Lower leg skin (tissue), 4 donors: ENCODE results near the gene SAMD4B. TPM values are rescaled to one million over a fixed set of nuclear protein-coding genes. Genes with fewer than 3 reads are reported as not detected.

Source experiments
- DNase-seq, 2 donors: peaks; one replicate each; pipeline ENCODE4 v3.0.0-alpha.2; 2019; ENCODE audit warnings: low spot score in 2 of 2
- H3K4me3 ChIP-seq: fragments of 200-600 bp; sonication (generic); 2 replicates; pipeline ENCODE4 v1.5.1; 2017; ENCODE audit warnings: mild to moderate bottlenecking, low read depth; ENCODE audit not compliant: poor library complexity, severe bottlenecking
- POLR2A ChIP-seq, 2 donors: fragments of 450-650 bp; IDR thresholded peaks; one replicate each; pipeline ENCODE4 v1.6.1; 2016 to 2017; ENCODE audit warnings: antibody characterized with exemption in 2 of 2, mild to moderate bottlenecking in 1 of 2, moderate library complexity in 1 of 2
- WGBS, 2 donors: methylation state at CpG; one replicate each; pipeline ENCODE4 v1.1.5; 2018; 5-methylcytosine and 5-hydroxymethylcytosine counted together
- intact Hi-C: fragments of 100-400 bp; cut with DNase I; formaldehyde crosslinking; loops from one replicate; pipeline ENCODE4 v1.15.0; 2023; ENCODE audit warnings: low total_unique reads
- total RNA-seq, 4 donors: library from RNA; depleted of rRNA; stranded (reverse); fragments of >200 nt; gene quantifications; one replicate each; pipeline ENCODE4 v1.1.0, GENCODE V29; 2016
- TF ChIP-seq, protein P1 (sequence below), 3 donors: fragments of 450-650 bp; IDR thresholded peaks; one replicate each; pipeline ENCODE4 v1.5.1; 2016; ENCODE audit warnings: antibody characterized with exemption in 3 of 3, mild to moderate bottlenecking in 3 of 3, moderate library complexity in 2 of 3

SAMD4B gene
- total RNA-seq, 4 donors from 2014 or later = 102 to 132 (median 118) TPM

DNA sequence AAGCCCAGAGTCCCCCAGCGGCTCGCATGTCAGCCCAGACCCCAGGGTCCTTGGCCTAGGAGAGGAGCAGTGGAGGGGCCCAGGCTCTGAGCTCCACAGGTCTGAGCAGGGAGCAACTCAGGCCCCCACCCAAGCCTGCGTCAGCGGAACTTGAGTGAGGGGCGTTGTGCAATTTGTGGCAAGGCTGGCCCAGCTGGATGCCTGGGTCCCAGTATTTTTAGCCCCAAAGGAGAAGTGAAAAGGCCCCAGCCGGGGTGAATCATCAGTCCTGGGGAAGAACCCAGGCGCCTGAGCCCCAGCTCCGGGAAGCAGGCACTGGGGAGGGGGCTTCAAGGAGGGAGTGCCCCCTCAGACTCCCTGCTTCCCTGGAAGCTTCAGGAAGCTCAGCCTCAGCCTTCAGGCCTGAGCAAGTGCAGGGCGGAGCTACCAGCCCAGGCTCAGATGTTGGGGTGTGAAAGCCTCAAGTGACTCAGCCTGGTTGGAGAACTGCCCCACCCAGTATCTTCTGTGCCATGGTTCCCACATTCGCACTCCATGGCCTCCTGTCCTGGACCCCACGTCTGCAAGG, 56.2 kb downstream of the SAMD4B start:
- WGBS, 2 donors = 20 to 31% methylated on average over 10 to 11 of the region's 11 CpGs
- no peak for TF ChIP-seq POLR2A (IDR thresholded peaks at IDR 0.05)
- TF ChIP-seq, protein P1, sequence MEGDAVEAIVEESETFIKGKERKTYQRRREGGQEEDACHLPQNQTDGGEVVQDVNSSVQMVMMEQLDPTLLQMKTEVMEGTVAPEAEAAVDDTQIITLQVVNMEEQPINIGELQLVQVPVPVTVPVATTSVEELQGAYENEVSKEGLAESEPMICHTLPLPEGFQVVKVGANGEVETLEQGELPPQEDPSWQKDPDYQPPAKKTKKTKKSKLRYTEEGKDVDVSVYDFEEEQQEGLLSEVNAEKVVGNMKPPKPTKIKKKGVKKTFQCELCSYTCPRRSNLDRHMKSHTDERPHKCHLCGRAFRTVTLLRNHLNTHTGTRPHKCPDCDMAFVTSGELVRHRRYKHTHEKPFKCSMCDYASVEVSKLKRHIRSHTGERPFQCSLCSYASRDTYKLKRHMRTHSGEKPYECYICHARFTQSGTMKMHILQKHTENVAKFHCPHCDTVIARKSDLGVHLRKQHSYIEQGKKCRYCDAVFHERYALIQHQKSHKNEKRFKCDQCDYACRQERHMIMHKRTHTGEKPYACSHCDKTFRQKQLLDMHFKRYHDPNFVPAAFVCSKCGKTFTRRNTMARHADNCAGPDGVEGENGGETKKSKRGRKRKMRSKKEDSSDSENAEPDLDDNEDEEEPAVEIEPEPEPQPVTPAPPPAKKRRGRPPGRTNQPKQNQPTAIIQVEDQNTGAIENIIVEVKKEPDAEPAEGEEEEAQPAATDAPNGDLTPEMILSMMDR (IDR thresholded peaks at IDR 0.05) = no peak
- DNase-seq = peak; percentile 91 to 97
- no peak overlapping the region for H3K4me3 ChIP-seq
- intact Hi-C loops = no loop called here

DNA sequence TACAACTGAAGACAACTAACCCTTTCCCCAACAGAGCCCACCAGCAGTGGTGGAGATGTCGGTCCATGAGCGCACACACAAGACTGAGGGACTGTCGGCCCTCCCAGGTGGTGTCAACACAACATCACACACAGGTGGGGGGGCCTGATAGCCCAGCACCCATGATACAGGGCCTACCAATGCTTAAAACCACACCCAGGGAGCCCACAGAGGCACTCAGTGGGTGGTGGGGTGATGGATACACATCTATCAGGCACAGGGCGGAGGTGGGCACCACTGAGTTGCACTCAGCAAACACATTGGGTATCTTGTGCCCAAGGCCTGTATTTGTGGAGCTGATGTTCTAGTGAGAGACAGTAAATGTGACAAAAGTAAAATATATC, 57.4 kb downstream of the SAMD4B start:
- TF ChIP-seq, protein P1 (IDR thresholded peaks at IDR 0.05) = no peak
- no peak for TF ChIP-seq POLR2A (IDR thresholded peaks at IDR 0.05)
- DNase-seq = no peak
- 92 to 98% methylated on average over 4 of the region's 4 CpGs for WGBS, 2 donors
- intact Hi-C loops = no loop called here
- H3K4me3 ChIP-seq = no peak overlapping the region

DNA sequence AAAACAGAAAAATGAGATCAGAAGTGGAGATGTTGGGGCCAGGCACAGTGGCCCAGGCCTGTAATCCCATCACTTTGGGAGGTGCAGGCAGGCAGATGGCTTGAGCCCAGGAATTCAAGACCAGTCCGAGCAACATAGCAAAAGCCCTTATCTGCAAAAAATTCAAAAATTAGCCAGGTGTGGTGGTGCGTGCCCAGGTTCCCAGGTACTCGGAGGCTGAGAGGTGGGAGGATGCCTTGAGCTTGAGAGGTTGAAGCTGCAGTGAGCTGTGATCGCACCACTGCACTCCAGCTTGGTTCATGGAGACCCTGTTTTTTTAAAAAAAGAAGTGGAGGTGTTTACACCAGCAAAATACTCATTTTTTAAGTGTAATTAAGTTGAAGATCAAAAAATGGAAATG, 57.8 kb downstream of the SAMD4B start:
- TF ChIP-seq POLR2A (IDR thresholded peaks at IDR 0.05) = no peak
- TF ChIP-seq, protein P1 (IDR thresholded peaks at IDR 0.05) = no peak
- intact Hi-C loops = no loop called here
- 81 to 85% methylated on average over 4 of the region's 4 CpGs for WGBS, 2 donors
- H3K4me3 ChIP-seq = no peak overlapping the region
- no peak for DNase-seq

DNA sequence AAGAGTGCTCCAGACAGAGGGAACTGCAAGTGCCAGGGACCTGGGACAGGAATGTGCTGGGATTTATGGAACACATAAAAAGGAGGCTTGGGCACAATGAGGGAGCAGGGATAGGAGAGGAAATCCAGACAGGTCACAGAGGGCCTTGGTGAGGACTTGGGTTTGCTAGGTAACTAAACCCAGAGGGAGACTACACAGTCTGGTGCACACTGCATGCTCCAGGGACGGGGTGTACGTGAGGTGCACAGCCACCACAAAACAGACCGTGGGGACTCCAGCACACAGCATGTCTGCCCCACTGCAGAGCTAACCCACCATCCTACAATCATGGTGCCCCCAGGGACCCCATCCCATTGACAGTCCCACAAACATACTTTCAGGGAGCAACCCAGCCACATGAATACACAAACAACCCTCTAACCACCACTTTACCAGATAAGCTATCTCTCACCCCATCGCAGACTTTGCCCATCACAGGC, 58.9 kb downstream of the SAMD4B start:
- no peak for TF ChIP-seq POLR2A (IDR thresholded peaks at IDR 0.05)
- TF ChIP-seq, protein P1 (IDR thresholded peaks at IDR 0.05) = no peak
- intact Hi-C loops = no loop called here
- 70 to 78% methylated on average over 4 of the region's 4 CpGs for WGBS, 2 donors

DNA sequence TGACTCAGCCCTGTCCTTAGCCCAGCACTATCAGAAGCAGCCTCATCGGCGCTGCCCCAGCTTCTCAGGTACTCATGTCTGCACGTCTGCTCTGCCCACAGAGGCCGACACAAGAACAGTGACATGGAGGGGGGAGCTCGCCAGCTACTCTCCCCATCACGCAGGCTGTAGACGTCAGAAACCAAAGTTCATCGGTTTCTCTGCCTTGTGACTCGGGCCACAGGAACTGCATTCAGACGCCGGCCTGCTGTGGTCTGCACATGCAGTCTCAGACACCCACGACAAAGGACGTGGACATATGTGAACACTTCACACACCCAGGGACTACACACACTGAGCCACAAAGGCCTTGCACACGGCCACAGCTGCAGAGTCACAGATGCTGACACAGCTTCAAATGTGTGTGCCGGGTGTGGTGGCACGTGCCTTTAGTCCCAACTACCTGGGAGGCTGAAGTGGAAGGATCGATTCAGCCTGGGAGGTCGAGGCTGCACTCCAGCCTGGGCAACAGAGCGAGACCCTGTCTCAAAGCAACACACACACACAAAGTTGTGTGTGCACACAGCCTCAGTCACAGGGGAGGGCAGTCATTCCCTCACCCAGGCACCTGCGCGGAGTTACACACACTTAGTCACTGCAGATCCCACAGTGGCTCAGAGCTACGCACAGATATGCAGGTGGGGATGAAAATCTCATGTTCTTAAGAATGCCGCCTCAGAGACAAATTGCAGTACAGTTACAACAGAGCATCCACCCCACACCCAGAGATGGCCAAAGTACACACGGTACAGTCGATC, 59.5 kb downstream of the SAMD4B start:
- intact Hi-C loops = no loop called here
- WGBS, 2 donors = 43 to 51% methylated on average over 20 to 25 of the region's 25 CpGs
- DNase-seq = peak; percentile 68 to 91
- TF ChIP-seq, protein P1 (IDR thresholded peaks at IDR 0.05) = no peak
- TF ChIP-seq POLR2A (IDR thresholded peaks at IDR 0.05) = no peak
- no peak overlapping the region for H3K4me3 ChIP-seq

More for the DNA sequence above, 58.9 kb downstream of the SAMD4B start:
- DNase-seq = no peak
- no peak overlapping the region for H3K4me3 ChIP-seq
